SHP77 (cell line): Measurements from ENCODE around the gene TGFBR2.

ENCODE experiments used
- DNase-seq, 2 experiments: peaks; one replicate each; lab custom pipeline; 2025; lab: John Stamatoyannopoulos, UW

TGFBR2 gene

DNA sequence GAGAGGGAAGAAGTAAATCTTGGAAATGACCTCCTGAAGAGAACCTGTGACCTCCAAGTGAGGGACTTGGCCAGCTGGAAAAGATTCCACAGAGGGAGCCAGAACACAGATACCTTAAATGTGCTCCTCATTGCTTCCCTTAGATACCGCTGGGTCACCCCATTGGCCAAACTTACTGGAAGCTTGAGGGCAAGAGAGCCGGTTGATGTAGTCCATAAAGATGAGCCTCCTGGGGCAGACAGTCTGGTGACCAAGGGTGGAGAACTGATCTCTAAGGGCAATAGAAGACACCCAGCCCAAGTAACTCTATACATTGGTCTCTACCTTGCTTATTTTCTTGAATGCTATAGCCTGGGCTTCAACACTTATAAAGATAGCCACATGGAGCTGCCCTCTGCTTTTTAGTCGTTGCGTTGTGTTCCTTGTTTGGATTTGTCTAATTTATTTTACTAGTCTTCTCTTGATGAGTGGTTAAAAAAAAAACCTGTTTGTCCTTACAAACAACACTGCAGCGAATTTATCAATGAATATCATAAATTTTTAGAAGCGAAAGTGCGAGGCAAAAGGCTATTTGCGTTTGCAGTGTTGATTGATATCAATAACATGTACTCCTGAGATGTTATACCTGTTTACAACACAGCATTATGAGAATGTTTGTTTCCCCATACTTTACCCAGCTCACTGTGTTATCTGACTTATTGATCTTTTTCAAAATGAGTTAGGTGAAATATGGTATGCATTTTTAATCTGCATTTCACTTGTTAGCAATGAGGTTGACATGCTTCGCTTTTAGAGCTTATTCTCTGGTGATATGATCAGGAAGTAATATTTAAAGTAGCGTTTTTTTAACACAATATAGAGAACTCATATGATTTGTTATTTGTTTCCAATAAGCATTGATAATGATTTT, 31.2 kb downstream of the TGFBR2 start:
- DNase-seq: no peak

DNA sequence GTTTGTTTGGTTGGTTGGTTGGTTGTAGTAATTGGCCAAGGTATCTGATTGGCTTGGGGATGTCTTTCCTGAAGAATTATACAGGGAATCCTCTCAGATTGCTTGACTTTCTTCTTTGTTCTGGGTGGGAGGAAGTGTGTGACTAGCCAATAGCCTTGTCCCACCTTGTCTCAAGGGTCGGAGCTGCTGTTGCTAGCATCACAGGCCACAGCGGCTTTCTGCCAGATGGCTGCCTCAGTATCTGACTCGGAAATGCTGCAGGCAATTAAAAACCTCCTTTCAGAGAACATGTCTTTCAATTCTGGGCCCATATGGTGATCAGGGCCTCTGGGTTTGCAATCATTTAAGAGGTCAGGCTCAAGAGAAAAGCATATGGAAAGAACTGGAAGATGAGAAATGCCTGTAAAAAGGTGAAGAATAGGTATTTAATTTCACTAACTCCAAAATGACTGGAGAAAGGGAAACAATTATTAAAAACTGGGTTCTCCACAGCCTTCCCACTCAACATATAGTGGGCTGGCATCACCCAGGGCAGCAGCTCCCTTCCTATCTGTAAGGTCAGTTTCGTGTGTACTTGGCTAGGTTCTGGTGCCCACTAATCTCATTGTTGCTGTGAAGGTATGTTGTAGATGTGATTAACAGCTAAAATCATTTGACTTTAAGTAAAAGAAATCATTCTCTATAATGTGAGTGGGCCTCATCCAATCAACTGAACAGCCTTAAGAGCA, 32.4 kb downstream of the TGFBR2 start:
- no peak for DNase-seq

DNA sequence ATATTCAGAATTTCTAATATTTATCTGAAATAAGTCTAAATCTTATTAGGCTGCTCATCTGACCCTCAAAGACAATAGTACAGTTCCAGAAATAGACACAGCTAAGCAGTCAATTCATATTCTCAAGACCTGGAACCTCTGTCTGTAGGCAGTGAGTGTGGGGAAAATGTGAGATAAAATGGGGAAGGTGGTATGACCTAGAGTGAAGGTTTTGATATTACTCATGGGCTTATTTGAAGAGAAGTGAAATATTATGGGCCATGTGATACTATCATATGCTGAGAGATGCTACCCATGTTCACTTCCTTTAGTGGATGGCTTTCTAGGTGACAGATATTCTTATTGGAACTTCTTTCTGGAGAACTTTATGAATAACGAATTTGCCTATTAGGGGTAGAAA, 33.5 kb downstream of the TGFBR2 start:
- DNase-seq: no peak

DNA sequence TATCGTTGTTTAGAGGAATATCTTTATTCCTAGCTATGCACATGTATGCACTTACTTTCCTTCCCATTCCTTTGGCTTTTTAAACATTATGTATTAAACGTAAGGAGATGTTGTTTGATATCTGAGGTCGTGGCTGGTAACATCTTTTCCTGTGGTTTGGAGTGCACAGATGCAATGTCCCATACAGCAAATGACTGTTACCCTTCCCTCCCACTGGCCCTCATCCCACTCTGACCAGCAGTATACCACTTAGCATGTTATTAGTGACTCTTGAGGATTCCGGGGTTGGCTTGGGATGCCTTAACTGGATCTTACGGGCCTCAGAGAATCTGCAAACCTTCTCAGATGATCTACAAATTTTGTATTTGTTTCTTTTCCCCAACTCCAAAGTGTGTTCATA, 34.5 kb downstream of the TGFBR2 start:
- no peak for DNase-seq

DNA sequence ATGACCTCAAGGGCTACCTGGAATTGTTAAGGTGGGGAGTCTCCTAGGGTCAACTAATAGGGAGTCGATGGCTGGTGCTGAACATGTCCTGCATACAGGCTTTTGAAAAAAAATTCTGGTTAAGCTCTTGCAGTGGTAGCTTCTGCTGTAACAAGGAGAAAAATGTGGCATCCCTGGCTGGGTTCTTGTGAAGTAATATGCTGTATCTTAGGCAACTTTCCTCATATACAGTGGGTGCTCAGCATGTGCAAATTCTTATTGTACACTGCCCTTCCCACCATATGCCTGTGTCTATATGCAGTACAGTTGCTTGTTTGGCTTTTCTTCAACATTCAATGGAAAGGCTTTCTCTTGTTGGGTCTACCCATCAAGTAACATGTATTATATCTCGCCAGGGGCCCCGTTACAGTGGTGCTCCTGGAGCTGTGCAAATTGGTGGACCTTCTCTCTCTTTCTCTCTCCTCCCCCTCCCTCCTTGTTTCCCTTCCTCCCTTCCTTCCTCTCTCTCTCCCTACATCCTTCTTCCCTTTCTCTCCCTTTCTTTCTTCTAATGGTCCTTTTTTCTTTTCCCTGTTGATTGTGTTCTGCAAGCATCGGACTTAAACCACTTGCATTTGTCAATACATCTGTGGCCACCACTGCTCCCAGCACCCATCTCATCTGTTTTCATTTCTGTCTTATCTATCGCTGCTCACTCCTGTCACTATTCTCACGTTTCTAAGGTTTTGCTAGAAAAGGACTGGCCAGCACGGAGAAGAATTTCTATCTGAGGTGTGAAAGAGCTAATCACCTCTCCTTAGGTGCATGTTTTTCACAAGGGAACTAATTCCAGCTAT, 35.2 kb downstream of the TGFBR2 start:
- no peak for DNase-seq

DNA sequence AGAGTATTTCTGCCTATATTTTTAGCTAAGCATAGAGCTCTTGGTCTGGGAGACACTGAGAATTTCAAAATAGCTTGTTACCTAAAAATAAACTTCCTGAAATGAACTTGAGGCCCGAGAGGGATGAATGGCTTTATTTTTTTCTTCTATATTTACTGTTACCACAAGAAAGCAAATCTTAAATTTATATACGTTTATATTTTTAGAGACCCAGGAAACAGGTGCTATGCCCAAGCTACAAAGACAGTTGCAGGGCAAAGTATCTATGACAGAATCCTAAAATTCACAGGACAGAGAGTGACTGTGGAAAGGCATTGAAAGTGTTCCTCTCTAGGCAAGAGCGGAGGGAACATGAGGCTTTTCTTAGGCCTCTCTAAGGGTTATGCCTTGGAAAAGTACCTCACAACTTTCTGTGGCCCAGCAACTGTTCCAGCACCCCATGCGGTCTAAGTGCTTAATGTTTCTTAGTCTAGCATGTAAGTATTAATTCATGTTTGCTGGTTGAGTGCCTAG, 36.5 kb downstream of the TGFBR2 start:
- DNase-seq: no peak

DNA sequence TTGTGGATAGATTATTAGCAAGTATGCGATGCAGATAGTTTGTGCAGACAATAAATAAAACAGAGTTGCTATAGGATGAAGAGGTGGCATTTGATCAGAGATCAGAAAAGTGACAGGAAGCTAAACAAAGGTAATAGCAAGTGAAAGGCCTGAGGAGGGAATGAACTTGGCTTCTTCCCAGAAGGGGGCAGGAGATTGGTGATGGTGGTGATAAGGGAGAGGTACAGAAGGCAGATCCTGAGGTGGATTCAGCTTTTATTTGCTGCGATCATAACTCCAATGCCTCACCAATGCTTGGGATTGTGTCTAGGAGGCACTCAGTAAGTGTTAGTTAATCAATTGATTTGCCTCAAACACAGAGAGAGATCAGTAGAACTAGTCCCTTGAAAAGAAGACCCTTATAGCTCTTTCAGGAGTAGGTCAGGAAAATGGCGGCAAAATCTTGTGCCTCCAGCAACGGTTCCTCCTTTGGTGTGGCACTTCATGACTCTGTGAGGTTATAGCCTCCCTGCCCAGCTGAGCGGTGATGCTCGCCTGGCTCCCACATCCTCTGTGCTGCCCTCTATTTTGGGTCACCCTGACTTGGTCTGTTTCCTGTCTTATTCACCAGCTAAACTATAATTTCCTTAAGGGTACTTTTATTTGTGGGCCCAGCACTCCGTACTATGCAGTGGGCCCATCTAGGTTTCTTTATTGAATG, 37.5 kb downstream of the TGFBR2 start:
- no peak for DNase-seq

DNA sequence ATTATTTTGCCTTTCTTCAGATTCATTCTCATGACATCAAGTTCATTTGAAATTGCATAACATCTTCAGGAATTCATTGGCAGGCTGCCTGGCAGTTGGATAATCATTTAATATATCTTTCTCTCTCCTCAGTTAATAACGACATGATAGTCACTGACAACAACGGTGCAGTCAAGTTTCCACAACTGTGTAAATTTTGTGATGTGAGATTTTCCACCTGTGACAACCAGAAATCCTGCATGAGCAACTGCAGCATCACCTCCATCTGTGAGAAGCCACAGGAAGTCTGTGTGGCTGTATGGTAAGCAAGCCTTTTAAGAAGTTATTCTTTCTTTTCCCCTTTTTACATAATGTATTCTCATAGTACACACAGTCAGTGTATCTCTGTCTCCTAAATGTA, 38.2 kb downstream of the TGFBR2 start:
- DNase-seq: no peak

DNA sequence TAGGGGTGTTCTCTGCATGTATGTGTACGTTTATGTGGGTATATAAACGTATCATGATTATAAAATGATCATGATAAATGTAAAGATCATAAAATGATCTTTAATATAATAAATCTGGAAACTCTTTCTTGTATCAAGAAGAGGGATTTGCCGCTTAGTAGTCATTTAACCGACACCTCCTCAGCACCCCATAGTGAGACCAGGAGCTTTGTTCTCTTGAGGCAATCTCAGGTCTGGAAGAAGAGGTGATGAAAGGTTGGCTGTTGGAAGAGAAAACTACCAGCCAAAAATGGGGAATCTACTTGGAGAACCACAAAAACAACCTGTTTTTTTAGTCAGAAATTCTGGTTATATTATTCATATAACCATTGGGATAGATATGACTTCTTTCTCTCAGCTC, 38.7 kb downstream of the TGFBR2 start:
- DNase-seq: no peak

DNA sequence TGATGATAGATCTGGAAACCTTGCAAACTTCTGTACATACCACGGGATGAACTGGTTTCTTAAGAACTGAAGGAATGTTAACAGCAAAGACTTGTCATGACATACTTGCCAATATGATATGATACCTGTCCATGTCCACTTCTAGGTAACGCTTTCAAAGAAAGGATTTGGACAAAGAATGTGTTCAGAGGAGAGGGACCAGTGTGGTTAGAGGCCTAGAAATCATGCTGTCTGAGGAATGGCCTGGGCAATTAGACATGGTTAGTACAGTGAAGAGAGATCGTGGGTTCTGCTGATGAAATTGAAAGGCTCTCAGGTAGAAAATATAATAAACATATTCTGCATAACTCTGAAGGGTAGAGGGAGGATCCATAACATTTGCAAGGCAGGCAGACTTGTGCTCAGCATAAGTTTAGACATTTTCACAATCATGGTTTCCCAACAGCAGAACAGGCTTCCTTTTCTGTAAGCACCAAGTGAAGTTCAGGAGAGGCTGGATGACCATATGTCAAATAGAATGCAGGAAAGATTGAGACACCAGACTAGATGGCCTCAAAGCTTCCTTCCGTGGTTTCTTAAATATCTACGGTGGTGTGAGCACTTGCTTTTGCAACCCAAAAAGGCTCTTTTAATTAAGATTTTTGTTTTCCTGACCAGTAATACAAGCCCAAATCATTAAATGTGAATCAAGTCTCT, 39.9 kb downstream of the TGFBR2 start:
- DNase-seq: no peak

DNA sequence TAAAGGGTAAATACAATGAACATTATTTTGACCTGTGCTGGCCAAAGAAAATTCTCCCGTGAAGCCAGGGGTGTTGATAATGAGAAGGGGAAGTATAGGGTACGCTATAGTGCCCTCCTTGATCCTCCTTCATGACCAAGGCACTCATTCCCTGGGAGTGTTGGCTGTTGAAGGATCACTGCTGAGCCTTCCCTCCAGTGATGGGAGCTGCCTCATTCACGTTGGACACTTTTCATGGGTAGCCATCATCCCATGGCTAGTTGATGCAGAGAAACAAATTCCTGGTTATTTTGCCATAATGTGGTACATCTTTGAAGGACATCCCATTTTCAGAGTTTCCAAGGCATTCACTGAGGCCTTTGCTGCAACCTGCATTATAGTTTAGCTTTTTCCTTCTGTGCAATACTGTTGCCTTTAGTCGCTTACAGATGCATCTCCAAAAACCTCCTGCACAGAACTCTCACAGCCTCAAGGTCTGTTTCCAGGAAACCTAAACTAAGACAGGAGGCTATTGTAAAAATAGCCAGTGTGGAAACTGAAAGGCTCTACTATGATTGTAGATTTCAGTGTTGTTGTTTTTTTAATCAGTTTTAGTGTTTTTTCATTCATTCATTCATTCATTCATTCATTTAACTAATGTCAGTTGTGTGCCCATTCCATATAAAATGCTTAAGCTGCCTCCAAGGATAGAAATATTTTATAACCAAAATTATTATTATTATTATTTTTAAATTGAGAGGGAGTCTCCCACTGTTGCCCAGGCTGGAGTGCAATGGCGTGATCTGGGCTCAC, 40.8 kb downstream of the TGFBR2 start:
- DNase-seq: no peak

DNA sequence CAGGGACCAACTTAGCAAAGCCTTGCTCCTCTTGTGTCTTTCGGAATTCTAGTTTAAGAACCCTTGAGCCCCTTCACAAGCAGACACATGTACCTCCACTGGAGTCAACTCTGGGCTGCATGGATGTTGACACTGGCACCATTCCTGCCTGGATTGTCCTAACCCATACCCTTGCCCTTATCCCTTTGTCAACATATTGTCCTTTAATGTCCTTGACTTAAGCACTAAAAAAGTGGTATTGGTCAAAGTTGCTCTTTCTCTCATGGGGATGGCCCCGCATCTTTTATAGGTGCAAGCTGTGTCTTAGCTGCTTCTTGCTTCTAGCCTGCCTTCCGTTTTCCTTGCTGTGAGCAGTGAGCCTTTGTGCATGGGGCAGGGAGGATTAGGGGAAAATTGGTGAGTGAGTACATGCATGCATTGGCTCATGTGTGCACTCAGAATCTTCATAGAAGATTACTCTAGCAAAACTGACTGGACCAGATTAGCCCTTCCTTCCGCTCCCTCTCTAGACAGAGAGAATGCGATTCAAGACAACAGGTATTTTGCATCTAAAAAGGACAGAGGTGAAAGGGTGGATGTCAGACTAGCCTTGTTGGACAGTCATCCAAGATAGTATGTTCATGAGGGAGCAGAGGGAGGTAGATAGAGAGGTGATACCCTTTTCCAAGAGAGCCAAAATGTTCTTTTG, 42.4 kb downstream of the TGFBR2 start:
- DNase-seq: no peak

DNA sequence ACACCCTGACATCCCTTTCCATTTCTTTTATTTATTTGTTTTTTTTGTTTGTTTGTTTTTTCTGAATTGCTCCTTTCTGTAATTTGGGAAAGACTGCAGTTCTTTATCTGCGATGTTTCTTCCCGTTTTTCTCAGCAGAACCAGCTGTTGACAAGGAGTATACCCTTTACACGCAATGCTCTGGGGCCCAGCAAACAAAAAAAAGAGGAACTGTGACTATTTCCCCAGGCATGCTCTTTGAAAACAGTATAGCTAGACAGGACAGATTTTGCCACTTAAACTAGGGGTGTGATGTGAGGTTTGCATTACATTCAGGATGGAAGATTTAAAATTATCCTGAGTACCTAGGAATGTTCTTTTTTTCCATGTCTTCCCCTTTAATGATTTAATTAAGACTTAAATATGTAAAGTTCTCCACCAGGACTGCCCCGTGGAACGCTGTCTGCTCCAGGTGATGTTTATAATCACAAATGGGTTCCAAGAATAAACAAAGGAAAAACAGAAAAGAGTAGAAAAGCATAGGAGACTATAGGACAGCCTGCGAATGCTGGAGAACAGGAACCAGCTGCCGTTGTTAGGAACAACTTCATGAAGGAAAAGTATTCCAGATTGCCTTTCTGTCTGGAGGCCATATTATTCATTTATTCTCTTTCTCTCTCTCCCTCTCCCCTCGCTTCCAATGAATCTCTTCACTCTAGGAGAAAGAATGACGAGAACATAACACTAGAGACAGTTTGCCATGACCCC, 43.3 kb downstream of the TGFBR2 start:
- DNase-seq: no peak

DNA sequence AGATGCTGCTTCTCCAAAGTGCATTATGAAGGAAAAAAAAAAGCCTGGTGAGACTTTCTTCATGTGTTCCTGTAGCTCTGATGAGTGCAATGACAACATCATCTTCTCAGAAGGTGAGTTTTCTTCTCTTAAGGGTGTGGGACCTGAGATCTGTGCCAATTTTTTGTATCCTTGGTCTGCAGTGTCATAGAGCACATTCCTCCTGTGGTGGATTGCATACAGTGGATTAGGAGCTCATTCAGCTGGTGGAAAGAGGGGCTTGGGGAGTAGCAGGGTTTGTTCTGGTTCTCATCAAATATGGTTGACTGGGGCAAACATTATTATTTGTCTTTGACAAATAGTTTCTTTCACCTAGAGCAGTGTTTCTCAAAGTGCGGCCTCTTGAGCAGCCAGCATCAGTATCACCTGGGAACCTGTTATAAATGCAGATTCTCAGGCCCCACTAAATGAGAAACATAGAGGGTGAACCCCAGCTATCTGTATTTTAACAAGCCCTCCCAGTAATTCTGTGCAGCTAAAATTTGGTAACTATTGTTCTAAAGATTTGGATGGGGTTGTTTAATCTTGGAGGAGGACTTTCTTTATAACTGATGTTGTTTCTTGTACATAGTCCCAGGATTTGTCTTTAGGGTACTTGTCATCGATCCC, 44.1 kb downstream of the TGFBR2 start:
- DNase-seq: no peak

DNA sequence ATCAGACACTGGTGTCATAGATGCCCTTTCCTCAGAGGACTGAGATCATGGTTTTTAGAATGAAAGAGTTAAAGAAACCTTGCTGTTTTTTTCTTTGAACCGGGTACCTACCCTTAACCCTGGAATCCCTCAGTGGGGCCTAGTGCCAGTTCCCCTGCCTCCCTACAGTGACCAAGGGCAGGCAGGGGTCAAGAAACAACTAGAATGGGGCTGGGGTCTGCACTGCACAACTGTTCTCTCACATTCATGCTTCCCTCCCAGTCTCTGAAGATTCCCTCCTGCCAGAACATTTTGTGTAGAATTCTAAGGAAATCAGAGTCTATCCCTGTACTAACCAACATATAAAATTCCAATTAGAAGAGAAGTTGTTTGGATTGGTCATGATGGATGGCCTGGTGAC, 47.9 kb downstream of the TGFBR2 start:
- no peak for DNase-seq

DNA sequence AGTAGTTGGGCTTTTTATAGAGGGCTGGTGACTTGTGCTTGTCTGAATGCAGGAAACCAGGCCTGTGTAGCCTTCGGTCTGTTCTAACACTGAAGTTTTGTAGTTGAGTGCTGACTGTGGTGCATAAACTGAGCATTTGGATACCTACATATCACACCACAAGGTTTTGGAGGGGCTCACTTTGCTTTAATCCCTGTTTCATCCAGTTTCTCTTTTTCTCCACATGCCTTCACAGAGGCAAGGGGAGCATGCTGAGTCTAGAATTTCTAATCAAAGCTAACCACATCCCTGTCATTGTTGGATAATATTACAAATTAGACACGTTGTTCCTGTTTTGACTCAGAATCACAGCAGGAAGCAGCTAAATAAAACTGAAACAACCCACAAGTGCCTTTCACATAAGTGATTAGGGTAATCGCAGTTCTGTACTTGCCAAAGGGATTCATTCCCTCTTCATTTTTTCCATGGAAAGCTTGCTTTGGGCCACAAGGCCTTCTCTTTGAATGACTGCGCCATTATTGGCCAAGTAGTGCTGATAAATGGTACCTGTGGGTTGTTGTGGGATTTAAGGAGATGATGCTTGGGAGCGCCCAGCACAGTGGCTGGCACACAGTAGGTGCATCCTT, 48.9 kb downstream of the TGFBR2 start:
- DNase-seq: no peak

DNA sequence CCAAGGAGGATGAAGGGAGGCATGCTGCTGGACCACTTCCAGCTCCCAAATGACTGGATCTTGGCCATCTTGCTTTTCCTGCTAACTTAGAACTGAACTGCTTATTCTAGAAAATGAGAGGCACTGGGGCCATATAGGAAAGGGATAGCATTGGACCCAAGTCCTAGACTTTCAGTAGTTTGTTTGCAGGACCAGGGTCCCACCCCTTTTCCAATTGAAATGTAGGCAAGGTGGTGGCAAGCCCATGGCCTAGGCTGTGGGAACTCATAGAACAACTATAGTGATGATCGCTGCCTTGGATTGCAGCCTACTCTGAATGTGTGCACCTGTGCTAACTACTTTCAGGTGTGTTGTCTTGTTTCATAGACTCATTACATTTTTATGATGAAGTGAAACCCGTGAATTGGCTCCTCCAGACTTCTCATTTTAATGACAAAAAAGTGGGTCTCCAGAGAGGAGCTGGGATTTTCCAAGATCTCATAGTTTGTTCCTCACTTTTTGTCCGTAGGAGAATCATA, 50.3 kb downstream of the TGFBR2 start:
- no peak for DNase-seq

DNA sequence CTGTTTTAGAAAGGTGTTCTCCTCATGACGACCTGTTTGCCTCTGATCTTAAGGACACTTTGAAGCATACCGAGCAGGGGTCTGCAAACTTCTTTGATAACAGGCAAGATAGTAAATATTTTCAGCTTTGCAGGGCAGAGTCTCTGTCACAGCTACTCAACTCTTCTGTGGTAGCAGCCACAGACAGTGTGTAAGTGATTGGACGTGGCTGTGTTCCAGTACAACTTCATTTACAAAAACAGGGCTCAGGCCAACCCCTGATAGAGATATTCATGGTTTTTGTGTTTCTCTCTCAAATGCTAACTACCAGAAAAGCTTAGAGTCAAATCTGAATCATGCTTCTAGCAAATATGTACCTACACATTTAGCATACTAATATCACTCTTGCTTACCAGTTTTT, 51.5 kb downstream of the TGFBR2 start:
- no peak for DNase-seq
